ENCODE data around the gene UBE4B. TPM values are rescaled to one million over a fixed set of nuclear protein-coding genes. Genes with fewer than 3 reads are reported as not detected.

UBE4B gene
- total RNA-seq, 1 experiment from 2014 or later, result 40.3 TPM

GRCh38 chr1:10173582-10173981, 140.8 kb downstream of the UBE4B start:
- intact Hi-C loops (cut with micrococcal nuclease; ENCODE audit: unreplicated experiment), result no loop called here
- Histone ChIP-seq H3K9me3 (no peaks in the 10 kb centered on the region), H3K4me3 (ENCODE audit: low read depth, low read length) (no peak overlapping the region), H3K36me3 (ENCODE audit: control insufficient read depth, insufficient read depth, low read length) (peaks cover 2% of the 10 kb centered on the region), H3K4me1 (peaks cover 25% of the 10 kb centered on the region), H3K27me3 (replicated peaks; ENCODE audit: control insufficient read depth, insufficient read depth, low read length) (no peaks in the 10 kb centered on the region)
- no peaks in the 10 kb centered on the region for H3K27me3 Mint-ChIP-seq (ENCODE audit: insufficient read depth, unreplicated experiment)
- CTCF ChIA-PET, result no interaction called here
- H3K27ac Mint-ChIP-seq (ENCODE audit: unreplicated experiment), result no peak overlapping the region
- no peak for TF ChIP-seq CTCF (IDR thresholded peaks at IDR 0.05; ENCODE audit: insufficient read depth in 1 of 2, low read depth in 1 of 2, low read length in 1 of 2, severe bottlenecking in 1 of 2, unreplicated experiment in 1 of 2)
- no peak for DNase-seq
- H3K4me1 Mint-ChIP-seq (ENCODE audit: low read depth, unreplicated experiment), result peaks cover 28% of the 10 kb centered on the region
- POLR2A ChIA-PET, result no interaction called here
- peaks cover 26% of the 10 kb centered on the region for H3K36me3 Mint-ChIP-seq (ENCODE audit: insufficient read depth, unreplicated experiment)
- BruUV-seq (replicated peaks), result no TSS peak
- no peak overlapping the region for H3K4me3 Mint-ChIP-seq (ENCODE audit: unreplicated experiment)
- H3K9me3 Mint-ChIP-seq (ENCODE audit: unreplicated experiment), result peaks cover 9% of the 10 kb centered on the region

- TF ChIP-seq CTCF (IDR thresholded peaks at IDR 0.05; ENCODE audit: insufficient read depth in 1 of 2, low read depth in 1 of 2, low read length in 1 of 2, severe bottlenecking in 1 of 2, unreplicated experiment in 1 of 2), result no peak
- no TSS peak for BruUV-seq (replicated peaks)
- H3K9me3 Mint-ChIP-seq (ENCODE audit: unreplicated experiment), result peaks cover 9% of the 10 kb centered on the region
- H3K4me1 ChIP-seq, result no peaks in the 10 kb centered on the region
- intact Hi-C loops (cut with micrococcal nuclease; ENCODE audit: unreplicated experiment), result no loop called here
- CTCF ChIA-PET, result interaction anchor here (1.2 kb wide), 1 partner anchor 32 kb away, joined by 3 read pairs; no protein-coding TSS in a partner anchor
- H3K27me3 Mint-ChIP-seq (ENCODE audit: insufficient read depth, unreplicated experiment), result no peaks in the 10 kb centered on the region
- POLR2A ChIA-PET, result no interaction called here
- DNase-seq, result no peak
- no peak overlapping the region for H3K4me3 ChIP-seq (ENCODE audit: low read depth, low read length)
- no peak overlapping the region for H3K4me3 Mint-ChIP-seq (ENCODE audit: unreplicated experiment)
- H3K36me3 Mint-ChIP-seq (ENCODE audit: insufficient read depth, unreplicated experiment), result peaks cover 23% of the 10 kb centered on the region
- no peaks in the 10 kb centered on the region for H3K9me3 ChIP-seq
- no peaks in the 10 kb centered on the region for H3K27me3 ChIP-seq (replicated peaks; ENCODE audit: control insufficient read depth, insufficient read depth, low read length)
- peaks cover 1% of the 10 kb centered on the region for H3K36me3 ChIP-seq (ENCODE audit: control insufficient read depth, insufficient read depth, low read length)
- no peaks in the 10 kb centered on the region for H3K4me1 Mint-ChIP-seq (ENCODE audit: low read depth, unreplicated experiment)
- no peak overlapping the region for H3K27ac Mint-ChIP-seq (ENCODE audit: unreplicated experiment)
Measured at GRCh38 chr1:10177876-10178275, 145.1 kb downstream of the UBE4B start.

- no peaks in the 10 kb centered on the region; the same call in 1 of the 2 replicates for H3K36me3 ChIP-seq (ENCODE audit: control insufficient read depth, insufficient read depth, low read length)
- Mint-ChIP-seq H3K4me3 (ENCODE audit: unreplicated experiment) (no peak overlapping the region), H3K9me3 (ENCODE audit: unreplicated experiment) (peaks cover 9% of the 10 kb centered on the region), H3K27me3 (ENCODE audit: insufficient read depth, unreplicated experiment) (no peaks in the 10 kb centered on the region), H3K36me3 (ENCODE audit: insufficient read depth, unreplicated experiment) (peaks cover 25% of the 10 kb centered on the region), H3K4me1 (ENCODE audit: low read depth, unreplicated experiment) (no peaks in the 10 kb centered on the region), H3K27ac (ENCODE audit: unreplicated experiment) (no peak overlapping the region)
- H3K9me3 ChIP-seq, result no peaks in the 10 kb centered on the region
- H3K4me1 ChIP-seq, result no peaks in the 10 kb centered on the region
- no TSS peak for BruUV-seq (replicated peaks)
- no peaks in the 10 kb centered on the region for H3K27me3 ChIP-seq (replicated peaks; ENCODE audit: control insufficient read depth, insufficient read depth, low read length)
- ChIA-PET CTCF (interaction anchor here (1.2 kb wide), 1 partner anchor 31 kb away, joined by 3 read pairs; no protein-coding TSS in a partner anchor), POLR2A (no interaction called here)
- intact Hi-C loops (cut with micrococcal nuclease; ENCODE audit: unreplicated experiment), result no loop called here
- no peak overlapping the region for H3K4me3 ChIP-seq (ENCODE audit: low read depth, low read length)
- TF ChIP-seq CTCF (IDR thresholded peaks at IDR 0.05; ENCODE audit: insufficient read depth in 1 of 2, low read depth in 1 of 2, low read length in 1 of 2, severe bottlenecking in 1 of 2, unreplicated experiment in 1 of 2), result no peak
- no peak for DNase-seq
Measured at GRCh38 chr1:10178597-10179405, 146.0 kb downstream of the UBE4B start.

All from Caco-2 (cell line).